ENCODE measurements around the gene HERC6.
"Not testable (repeated sequence)": the region's sequence is repeated elsewhere in the genome, so short reads cannot be mapped to it uniquely, and the experiment has no call there.

The HERC6 gene

DNA sequence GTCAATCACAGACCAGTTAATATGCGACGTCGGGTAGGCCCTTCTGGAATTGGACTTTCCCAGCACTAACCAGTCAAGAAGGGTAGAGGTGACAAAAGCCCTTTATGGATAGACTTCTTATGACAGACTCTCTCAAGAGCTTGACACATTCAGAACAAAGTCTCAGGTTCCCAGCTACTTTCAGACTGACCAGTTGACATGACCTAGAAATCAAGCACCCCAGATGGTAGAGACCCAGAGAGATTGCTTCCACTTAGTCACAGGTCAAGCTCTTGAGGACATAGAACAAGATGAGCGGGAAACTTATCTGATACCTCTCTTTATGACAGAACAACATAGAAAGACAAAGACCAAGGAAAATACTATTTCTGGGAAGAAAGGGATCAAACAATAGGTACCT, 21.4 kb upstream of the HERC6 start:
- Histone ChIP-seq H3K36me3 (ENCODE audit: insufficient read depth, low read depth, low read length) (no peaks in the 10 kb centered on the region), H3K9me3 (ENCODE audit: insufficient read depth, low read depth, low read length) (peaks cover 21% of the 10 kb centered on the region), H3K9ac (ENCODE audit: low read depth, low read length) (no peak overlapping the region), H3K27me3 (ENCODE audit: insufficient read depth, low read length) (no peaks in the 10 kb centered on the region), H3K27ac (ENCODE audit: low read length) (no peak overlapping the region), H3K4me1 (ENCODE audit: insufficient read depth, low read length) (peaks cover 4% of the 10 kb centered on the region; the same call in 1 of the 2 replicates), H3K4me3 (ENCODE audit: low read length) (no peak overlapping the region)

DNA sequence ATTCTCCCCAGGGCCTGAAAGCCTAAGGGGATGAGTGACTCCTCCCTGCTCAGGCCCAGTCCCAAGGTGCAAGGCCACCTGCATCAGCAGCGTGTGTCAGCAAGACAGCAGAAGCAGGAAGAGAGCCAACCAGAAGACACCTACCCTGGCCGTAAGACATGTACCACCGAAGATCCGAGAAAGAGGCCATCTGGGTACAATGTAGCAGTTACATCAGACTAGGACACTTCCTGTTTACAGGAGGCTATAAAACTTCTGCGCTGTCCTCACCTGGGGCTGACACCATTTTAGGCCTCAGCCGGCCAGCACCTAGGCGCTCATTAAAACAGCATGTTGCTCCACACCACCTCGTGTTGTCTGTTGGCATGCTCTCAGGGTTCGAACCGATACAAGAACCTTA, 19.1 kb upstream of the HERC6 start:
- H3K36me3 ChIP-seq (ENCODE audit: insufficient read depth, low read depth, low read length): no peaks in the 10 kb centered on the region
- H3K9me3 ChIP-seq (ENCODE audit: insufficient read depth, low read depth, low read length): peaks cover 18% of the 10 kb centered on the region
- peaks cover 4% of the 10 kb centered on the region; the same call in 1 of the 2 replicates for H3K4me1 ChIP-seq (ENCODE audit: insufficient read depth, low read length)
- H3K4me3 ChIP-seq (ENCODE audit: low read length): no peak overlapping the region
- no peak overlapping the region for H3K9ac ChIP-seq (ENCODE audit: low read depth, low read length)
- no peak overlapping the region for H3K27ac ChIP-seq (ENCODE audit: low read length)
- H3K27me3 ChIP-seq (ENCODE audit: insufficient read depth, low read length): no peaks in the 10 kb centered on the region

DNA sequence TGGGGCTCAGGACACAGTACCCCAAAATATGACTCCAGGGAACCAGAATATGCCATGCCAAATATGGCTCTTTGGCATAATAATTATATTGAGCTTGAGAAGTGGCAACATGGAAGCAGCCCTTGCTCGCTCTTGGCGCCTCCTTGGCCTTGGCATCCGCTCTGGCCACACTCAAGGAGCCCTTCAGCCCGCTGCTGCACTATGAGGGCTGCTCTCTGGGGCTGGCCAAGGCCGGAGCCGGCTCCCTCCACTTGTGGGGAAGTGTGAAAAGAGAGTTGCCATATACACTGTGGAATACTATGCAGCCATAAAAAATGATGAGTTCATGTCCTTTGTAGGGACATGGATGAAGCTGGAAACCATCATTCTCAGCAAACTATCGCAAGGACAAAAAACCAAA, 18.4 kb upstream of the HERC6 start:
- H3K9me3 ChIP-seq (ENCODE audit: insufficient read depth, low read depth, low read length): peaks cover 16% of the 10 kb centered on the region
- no peaks in the 10 kb centered on the region for H3K27me3 ChIP-seq (ENCODE audit: insufficient read depth, low read length)
- H3K9ac ChIP-seq (ENCODE audit: low read depth, low read length): no peak overlapping the region
- no peak overlapping the region for H3K4me3 ChIP-seq (ENCODE audit: low read length)
- H3K4me1 ChIP-seq (ENCODE audit: insufficient read depth, low read length): peaks cover 4% of the 10 kb centered on the region; the same call in 1 of the 2 replicates
- no peaks in the 10 kb centered on the region for H3K36me3 ChIP-seq (ENCODE audit: insufficient read depth, low read depth, low read length)
- no peak overlapping the region for H3K27ac ChIP-seq (ENCODE audit: low read length)

GRCh38 chr4:88360791-88361190, 17.9 kb upstream of the HERC6 start:
- Histone ChIP-seq H3K4me3 (ENCODE audit: low read length) (no peak overlapping the region), H3K36me3 (ENCODE audit: insufficient read depth, low read depth, low read length) (no peaks in the 10 kb centered on the region), H3K27me3 (ENCODE audit: insufficient read depth, low read length) (no peaks in the 10 kb centered on the region), H3K4me1 (ENCODE audit: insufficient read depth, low read length) (peaks cover 4% of the 10 kb centered on the region; the same call in 1 of the 2 replicates), H3K27ac (ENCODE audit: low read length) (no peak overlapping the region), H3K9ac (ENCODE audit: low read depth, low read length) (no peak overlapping the region), H3K9me3 (ENCODE audit: insufficient read depth, low read depth, low read length) (peaks cover 13% of the 10 kb centered on the region)

DNA sequence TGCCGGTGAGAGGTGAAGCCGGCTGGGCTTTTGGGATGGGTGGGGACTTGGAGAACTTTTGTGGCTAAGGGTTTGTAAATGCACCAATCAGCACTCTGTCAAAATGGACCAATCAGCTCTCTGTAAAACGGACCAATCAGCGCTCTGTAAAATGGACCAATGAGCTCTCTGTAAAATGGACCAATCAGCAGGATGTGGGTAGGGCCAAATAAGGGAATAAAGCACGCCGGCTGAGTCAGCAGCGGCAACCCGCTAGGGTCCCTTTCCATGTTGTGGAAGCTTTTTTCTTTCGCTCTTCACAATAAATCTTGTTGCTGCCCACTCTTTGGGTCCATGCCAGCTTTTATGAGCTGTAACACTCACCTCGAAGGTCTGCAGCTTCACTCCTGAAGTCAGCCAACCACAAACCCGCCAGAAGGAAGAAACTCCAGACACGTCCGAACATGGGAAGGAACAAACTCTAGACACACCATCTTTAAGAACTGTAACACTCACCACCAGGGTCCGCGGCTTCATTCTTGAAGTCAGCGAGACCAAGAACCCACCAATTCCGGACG, 17.4 kb upstream of the HERC6 start:
- H3K9me3 ChIP-seq (ENCODE audit: insufficient read depth, low read depth, low read length): peaks cover 13% of the 10 kb centered on the region
- not testable (repeated sequence) for H3K9ac ChIP-seq (ENCODE audit: low read depth, low read length); H3K4me1 ChIP-seq (ENCODE audit: insufficient read depth, low read length); H3K27me3 ChIP-seq (ENCODE audit: insufficient read depth, low read length); H3K36me3 ChIP-seq (ENCODE audit: insufficient read depth, low read depth, low read length); H3K4me3 ChIP-seq (ENCODE audit: low read length); H3K27ac ChIP-seq (ENCODE audit: low read length)

- Histone ChIP-seq H3K9me3 (ENCODE audit: insufficient read depth, low read depth, low read length) (peaks cover 10% of the 10 kb centered on the region), H3K27me3 (ENCODE audit: insufficient read depth, low read length) (no peaks in the 10 kb centered on the region)
These were observed 12.2 kb upstream of the HERC6 start for GRCh38 chr4:88366460-88366859.

GRCh38 chr4:88367826-88368225, 10.8 kb upstream of the HERC6 start:
- H3K27me3 ChIP-seq (ENCODE audit: insufficient read depth, low read length): no peaks in the 10 kb centered on the region
- no peak overlapping the region for H3K4me3 ChIP-seq (ENCODE audit: low read length)
- H3K27ac ChIP-seq (ENCODE audit: low read length): no peak overlapping the region
- no peaks in the 10 kb centered on the region for H3K4me1 ChIP-seq (ENCODE audit: insufficient read depth, low read length)
- peaks cover 10% of the 10 kb centered on the region for H3K9me3 ChIP-seq (ENCODE audit: insufficient read depth, low read depth, low read length)
- H3K9ac ChIP-seq (ENCODE audit: low read depth, low read length): no peak overlapping the region
- no peaks in the 10 kb centered on the region for H3K36me3 ChIP-seq (ENCODE audit: insufficient read depth, low read depth, low read length)

More at GRCh38 chr4:88366460-88366859, 12.2 kb upstream of the HERC6 start:
- Histone ChIP-seq H3K4me3 (ENCODE audit: low read length) (no peak overlapping the region), H3K36me3 (ENCODE audit: insufficient read depth, low read depth, low read length) (no peaks in the 10 kb centered on the region), H3K27ac (ENCODE audit: low read length) (no peak overlapping the region), H3K4me1 (ENCODE audit: insufficient read depth, low read length) (peaks cover 4% of the 10 kb centered on the region; the same call in 1 of the 2 replicates), H3K9ac (ENCODE audit: low read depth, low read length) (no peak overlapping the region)

- H3K4me1 ChIP-seq (ENCODE audit: insufficient read depth, low read length); H3K9ac ChIP-seq (ENCODE audit: low read depth, low read length); H3K4me3 ChIP-seq (ENCODE audit: low read length); H3K27ac ChIP-seq (ENCODE audit: low read length); H3K9me3 ChIP-seq (ENCODE audit: insufficient read depth, low read depth, low read length); H3K36me3 ChIP-seq (ENCODE audit: insufficient read depth, low read depth, low read length); H3K27me3 ChIP-seq (ENCODE audit: insufficient read depth, low read length): not testable (repeated sequence)
These were observed 9.4 kb upstream of the HERC6 start for GRCh38 chr4:88369180-88369812.

- Histone ChIP-seq H3K9me3 (ENCODE audit: insufficient read depth, low read depth, low read length) (no peaks in the 10 kb centered on the region), H3K36me3 (ENCODE audit: insufficient read depth, low read depth, low read length) (no peaks in the 10 kb centered on the region), H3K27ac (ENCODE audit: low read length) (no peak overlapping the region), H3K4me3 (ENCODE audit: low read length) (no peak overlapping the region), H3K4me1 (ENCODE audit: insufficient read depth, low read length) (no peaks in the 10 kb centered on the region), H3K9ac (ENCODE audit: low read depth, low read length) (no peak overlapping the region), H3K27me3 (ENCODE audit: insufficient read depth, low read length) (peaks cover 19% of the 10 kb centered on the region)
These were observed 2.5 kb downstream of the HERC6 start for GRCh38 chr4:88381123-88381522.

DNA sequence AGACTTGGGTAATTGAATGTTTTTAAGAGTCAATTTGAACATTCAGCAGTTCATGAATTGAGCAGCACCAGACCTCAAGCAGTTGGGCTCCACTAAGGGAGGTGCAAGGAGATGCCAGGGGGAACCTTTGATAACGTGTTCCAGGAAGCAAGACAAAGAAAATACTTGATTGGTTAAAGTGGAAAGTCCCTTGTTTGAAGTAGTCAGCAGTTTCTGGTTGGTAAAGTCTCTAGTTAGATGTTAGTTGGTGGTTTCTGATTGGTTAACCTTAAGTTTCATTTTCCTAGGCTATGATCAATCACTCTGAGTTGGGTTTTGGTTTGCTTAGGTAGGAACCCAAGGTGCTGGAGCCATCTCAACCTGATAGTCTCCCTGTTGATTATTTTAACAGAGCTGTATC, 4.0 kb downstream of the HERC6 start:
- Histone ChIP-seq H3K36me3 (ENCODE audit: insufficient read depth, low read depth, low read length) (no peaks in the 10 kb centered on the region), H3K4me1 (ENCODE audit: insufficient read depth, low read length) (no peaks in the 10 kb centered on the region), H3K9me3 (ENCODE audit: insufficient read depth, low read depth, low read length) (no peaks in the 10 kb centered on the region), H3K27ac (ENCODE audit: low read length) (no peak overlapping the region), H3K4me3 (ENCODE audit: low read length) (no peak overlapping the region), H3K27me3 (ENCODE audit: insufficient read depth, low read length) (peaks cover 12% of the 10 kb centered on the region), H3K9ac (ENCODE audit: low read depth, low read length) (no peak overlapping the region)

DNA sequence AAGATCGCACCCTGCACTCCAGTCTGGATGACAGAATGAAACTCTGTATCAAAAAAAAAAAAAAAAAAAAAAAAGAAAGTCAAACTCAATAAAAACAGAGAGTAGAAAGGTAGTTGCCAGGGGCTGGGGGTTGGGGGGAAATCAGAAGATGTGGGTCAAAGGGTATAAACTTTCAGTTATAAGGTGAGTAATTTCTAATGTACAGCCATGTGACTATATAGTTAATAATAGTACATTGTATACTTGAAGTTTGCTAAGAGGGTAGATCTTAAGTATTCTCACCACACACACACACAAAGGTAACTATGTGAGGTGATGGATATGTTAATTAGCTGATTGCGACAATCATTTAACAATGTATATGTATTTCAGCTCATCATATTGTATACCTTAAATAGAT, 11.5 kb downstream of the HERC6 start:
- no peak overlapping the region for H3K4me3 ChIP-seq (ENCODE audit: low read length)
- H3K4me1 ChIP-seq (ENCODE audit: insufficient read depth, low read length): no peaks in the 10 kb centered on the region
- H3K27me3 ChIP-seq (ENCODE audit: insufficient read depth, low read length): no peaks in the 10 kb centered on the region
- no peaks in the 10 kb centered on the region for H3K9me3 ChIP-seq (ENCODE audit: insufficient read depth, low read depth, low read length)
- H3K9ac ChIP-seq (ENCODE audit: low read depth, low read length): no peak overlapping the region
- no peaks in the 10 kb centered on the region for H3K36me3 ChIP-seq (ENCODE audit: insufficient read depth, low read depth, low read length)
- no peak overlapping the region for H3K27ac ChIP-seq (ENCODE audit: low read length)

DNA sequence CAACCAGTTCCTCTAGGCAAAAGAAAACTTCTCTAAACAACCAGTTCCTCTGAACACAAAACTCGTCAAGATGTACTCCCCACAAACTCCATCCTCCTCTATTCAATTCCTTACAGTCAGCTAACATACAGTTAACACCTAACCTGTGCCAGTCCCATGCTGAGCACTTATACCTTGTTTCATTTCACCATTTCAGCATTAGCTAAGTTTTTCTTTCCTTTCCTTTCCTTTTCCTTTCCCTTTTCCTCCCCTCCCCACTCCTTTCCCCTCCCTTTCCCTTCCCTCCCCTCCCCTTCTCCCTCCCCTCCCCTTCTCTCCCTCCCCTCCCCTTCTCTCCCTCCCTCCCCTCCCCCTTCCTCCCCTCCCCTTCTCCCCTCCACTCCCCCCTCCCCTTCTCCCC, 13.1 kb downstream of the HERC6 start:
- Histone ChIP-seq H3K36me3 (ENCODE audit: insufficient read depth, low read depth, low read length) (no peaks in the 10 kb centered on the region), H3K27me3 (ENCODE audit: insufficient read depth, low read length) (no peaks in the 10 kb centered on the region), H3K4me1 (ENCODE audit: insufficient read depth, low read length) (no peaks in the 10 kb centered on the region), H3K27ac (ENCODE audit: low read length) (no peak overlapping the region), H3K9me3 (ENCODE audit: insufficient read depth, low read depth, low read length) (no peaks in the 10 kb centered on the region), H3K9ac (ENCODE audit: low read depth, low read length) (no peak overlapping the region), H3K4me3 (ENCODE audit: low read length) (no peak overlapping the region)

All from iPS-20b (cell line).